SK-N-SH treated with all-trans-retinoic acid at 6 μM for 48 hours (cell line): ENCODE measurements around the gene FOXO3.

Experiments used
- ARNTL ChIP-seq: fragments of 450-650 bp; formaldehyde crosslinking; IDR thresholded peaks from 2 replicates; pipeline ENCODE4 v1.5.0; 2020; ENCODE audit warnings: low read depth, mild to moderate bottlenecking, moderate library complexity, borderline replicate concordance
- CREB5 ChIP-seq: fragments of 250-450 bp; sonication (Bioruptor Pico); IDR thresholded peaks from 2 replicates; pipeline ENCODE4 v1.5.1; 2020; ENCODE audit warnings: low read depth, mild to moderate bottlenecking, moderate library complexity
- CSDC2 ChIP-seq: fragments of 250-450 bp; sonication (Bioruptor Pico); IDR thresholded peaks from 2 replicates; pipeline ENCODE4 v1.5.0; 2020; ENCODE audit warnings: mild to moderate bottlenecking, moderate library complexity
- GLIS3 ChIP-seq: fragments of 250-450 bp; sonication (Bioruptor Pico); IDR thresholded peaks from 2 replicates; pipeline ENCODE4 v1.5.0; 2020; ENCODE audit warnings: mild to moderate bottlenecking, moderate library complexity
- PATZ1 ChIP-seq: fragments of 250-450 bp; sonication (Bioruptor Pico); IDR thresholded peaks from 2 replicates; pipeline ENCODE4 v1.8.0; 2020; ENCODE audit warnings: mild to moderate bottlenecking, moderate library complexity, borderline replicate concordance
- RARB ChIP-seq: fragments of 250-450 bp; sonication (Bioruptor Pico); IDR thresholded peaks from 2 replicates; pipeline ENCODE4 v1.8.0; 2021; ENCODE audit warnings: mild to moderate bottlenecking, moderate library complexity
- SNAI2 ChIP-seq: fragments of 250-450 bp; sonication (Bioruptor Pico); IDR thresholded peaks from 2 replicates; pipeline ENCODE4 v1.5.0; 2020; ENCODE audit warnings: mild to moderate bottlenecking, moderate library complexity
- ZFP3 ChIP-seq: fragments of 250-450 bp; sonication (Bioruptor Pico); IDR thresholded peaks from 2 replicates; pipeline ENCODE4 v1.5.0; 2020; ENCODE audit warnings: mild to moderate bottlenecking, moderate library complexity
- ZNF70 ChIP-seq: fragments of 450-650 bp; formaldehyde crosslinking; IDR thresholded peaks from 2 replicates; pipeline ENCODE4 v1.5.0; 2020; ENCODE audit warnings: mild to moderate bottlenecking, moderate library complexity

GRCh38 chr6:108637963-108638362 is 77.2 kb downstream of the FOXO3 start:
- no peak for TF ChIP-seq ZNF70 (CRISPR knock-in tag)
- TF ChIP-seq CREB5 = no peak
- no peak for TF ChIP-seq CSDC2 (CRISPR knock-in tag)
- TF ChIP-seq ZFP3 (CRISPR knock-in tag) = no peak
- no peak for TF ChIP-seq PATZ1 (CRISPR knock-in tag)
- no peak for TF ChIP-seq ARNTL
- no peak for TF ChIP-seq GLIS3 (CRISPR knock-in tag)
- TF ChIP-seq SNAI2 (CRISPR knock-in tag) = no peak
- TF ChIP-seq RARB = no peak
